A172 (cell line): ENCODE measurements around the gene CIBAR2. TPM values are rescaled to one million over a fixed set of nuclear protein-coding genes. Genes with fewer than 3 reads are reported as not detected.
"Not testable (repeated sequence)": the region's sequence is repeated elsewhere in the genome, so short reads cannot be mapped to it uniquely, and the experiment has no call there.

Experiments used
- DNase-seq: peaks from one replicate; pipeline ENCODE4 v3.0.0-alpha.2; 2015; ENCODE audit warnings: low spot score
- total RNA-seq: library from RNA; depleted of rRNA; stranded (reverse); fragments of >200 nt; shearing (Covaris generic); gene quantifications from 2 replicates; pipeline ENCODE4 v1.2.3, GENCODE V29; 2014

Gene CIBAR2
- total RNA-seq, 1 experiment from 2014 or later: not detected

GRCh38 chr16:85128079-85128837 is 16.0 kb upstream of the CIBAR2 start:
- DNase-seq: no peak

GRCh38 chr16:85127379-85127723 is 15.1 kb upstream of the CIBAR2 start:
- DNase-seq: no peak

- peak; percentile 66 for DNase-seq
Measured at GRCh38 chr16:85126705-85127378, 14.6 kb upstream of the CIBAR2 start.

GRCh38 chr16:85126394-85126704 is 14.1 kb upstream of the CIBAR2 start:
- DNase-seq: no peak

- DNase-seq: no peak
Measured at GRCh38 chr16:85125570-85126393, 13.5 kb upstream of the CIBAR2 start.

- DNase-seq: peak; percentile 28
Measured at GRCh38 chr16:85124636-85125346, 12.5 kb upstream of the CIBAR2 start.

GRCh38 chr16:85123891-85124635 is 11.8 kb upstream of the CIBAR2 start:
- DNase-seq: peak; percentile 69

GRCh38 chr16:85123441-85123840 is 11.2 kb upstream of the CIBAR2 start:
- DNase-seq: not testable (repeated sequence)

GRCh38 chr16:85120006-85120340 is 7.7 kb upstream of the CIBAR2 start:
- no peak for DNase-seq

- no peak for DNase-seq
Measured at GRCh38 chr16:85117418-85117817, 5.1 kb upstream of the CIBAR2 start.

- DNase-seq: peak; percentile 75
Measured at GRCh38 chr16:85114909-85115567, 2.8 kb upstream of the CIBAR2 start.

GRCh38 chr16:85113913-85114312 is 1.6 kb upstream of the CIBAR2 start:
- DNase-seq: no peak

- DNase-seq: no peak
Measured at GRCh38 chr16:85113168-85113733, 979 bp upstream of the CIBAR2 start.

- DNase-seq: no peak
Measured at GRCh38 chr16:85111184-85111583, 1.1 kb downstream of the CIBAR2 start.

GRCh38 chr16:85110105-85110504 is 2.2 kb downstream of the CIBAR2 start:
- no peak for DNase-seq

- DNase-seq: no peak
Measured at GRCh38 chr16:85107532-85107931, 4.7 kb downstream of the CIBAR2 start.

- DNase-seq: no peak
Measured at GRCh38 chr16:85107083-85107482, 5.2 kb downstream of the CIBAR2 start.

GRCh38 chr16:85105475-85105874 is 6.8 kb downstream of the CIBAR2 start:
- no peak for DNase-seq

GRCh38 chr16:85104821-85105391 is 7.4 kb downstream of the CIBAR2 start:
- DNase-seq: no peak

GRCh38 chr16:85104147-85104546 is 8.1 kb downstream of the CIBAR2 start:
- DNase-seq: no peak
